DLD1 (cell line): ENCODE data around the gene SLC35F5.
"Not testable (repeated sequence)": the region's sequence is repeated elsewhere in the genome, so short reads cannot be mapped to it uniquely, and the experiment has no call there.

ENCODE experiments used
- in situ Hi-C: cut with HindIII; loops from 2 replicates; pipeline ENCODE4 v1.10.0; 2017; ENCODE audit warnings: low sequenced_read_pairs

The SLC35F5 gene, protein sequence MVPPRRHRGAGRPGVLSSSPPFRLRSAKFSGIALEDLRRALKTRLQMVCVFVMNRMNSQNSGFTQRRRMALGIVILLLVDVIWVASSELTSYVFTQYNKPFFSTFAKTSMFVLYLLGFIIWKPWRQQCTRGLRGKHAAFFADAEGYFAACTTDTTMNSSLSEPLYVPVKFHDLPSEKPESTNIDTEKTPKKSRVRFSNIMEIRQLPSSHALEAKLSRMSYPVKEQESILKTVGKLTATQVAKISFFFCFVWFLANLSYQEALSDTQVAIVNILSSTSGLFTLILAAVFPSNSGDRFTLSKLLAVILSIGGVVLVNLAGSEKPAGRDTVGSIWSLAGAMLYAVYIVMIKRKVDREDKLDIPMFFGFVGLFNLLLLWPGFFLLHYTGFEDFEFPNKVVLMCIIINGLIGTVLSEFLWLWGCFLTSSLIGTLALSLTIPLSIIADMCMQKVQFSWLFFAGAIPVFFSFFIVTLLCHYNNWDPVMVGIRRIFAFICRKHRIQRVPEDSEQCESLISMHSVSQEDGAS

DNA sequence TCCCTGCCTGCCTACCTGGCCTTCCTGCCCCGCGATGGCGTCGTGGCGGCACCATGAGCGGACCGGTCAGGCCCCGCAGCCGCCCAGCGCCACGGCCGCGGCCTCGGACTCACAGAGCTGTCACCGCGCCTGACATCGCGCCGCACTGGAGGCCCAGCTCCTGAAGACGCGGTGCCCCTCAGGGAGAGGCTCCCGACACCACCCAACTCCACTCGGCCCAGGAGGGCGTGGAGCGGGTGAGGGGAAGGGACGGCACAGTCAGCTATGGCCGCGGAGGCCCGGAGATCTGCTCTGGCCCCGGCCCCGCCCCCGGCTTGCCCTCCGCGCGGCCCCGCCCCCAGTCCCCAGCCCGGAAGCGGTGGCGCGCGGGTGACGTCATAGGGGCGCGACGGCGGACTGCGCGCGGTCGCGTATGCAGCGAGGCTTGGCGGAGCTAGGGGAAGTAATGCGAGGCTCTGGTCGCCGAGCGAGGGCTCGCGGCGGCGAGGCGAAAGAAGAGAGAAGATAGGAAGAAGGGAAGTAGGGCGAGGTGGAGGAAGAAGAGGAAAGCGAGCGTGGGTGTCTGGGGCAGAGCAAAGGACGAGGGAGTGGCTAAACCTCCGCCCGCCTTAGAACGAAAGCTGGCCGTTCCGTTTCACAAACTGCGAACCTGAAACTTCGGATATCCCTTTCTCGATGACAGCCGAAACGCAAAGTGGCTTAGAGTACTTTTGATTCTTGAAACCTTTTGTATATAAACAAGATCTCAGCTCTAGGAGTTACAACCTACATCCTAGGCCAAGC lies at the start of gene SLC35F5:
Gene SLC35F5 (minus strand): TSS at position 288 of the 783 bp plus-strand sequence. CDS start 233 bp downstream, at position 55.
- in situ Hi-C loops, result no loop called here

DNA sequence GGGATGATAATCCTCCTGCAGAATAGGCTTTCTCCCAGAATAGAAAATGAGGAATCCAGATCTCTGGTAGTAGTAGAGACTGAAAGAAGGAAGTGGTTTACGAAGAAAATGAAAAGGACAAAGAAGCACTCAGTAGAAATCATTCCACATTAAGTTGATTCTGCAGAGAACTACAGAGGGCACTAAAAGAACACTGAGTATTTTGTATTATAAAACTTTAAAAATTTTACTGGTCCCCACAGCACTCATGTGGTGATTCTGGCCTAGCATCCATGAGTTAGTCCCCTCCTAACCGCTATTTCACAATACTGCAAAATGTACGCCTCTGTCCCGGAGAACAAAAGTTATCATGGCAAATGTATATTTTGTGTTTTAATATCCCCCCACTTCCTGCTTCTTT lies 42.9 kb upstream of the SLC35F5 start:
- in situ Hi-C loops, result no loop called here

DNA sequence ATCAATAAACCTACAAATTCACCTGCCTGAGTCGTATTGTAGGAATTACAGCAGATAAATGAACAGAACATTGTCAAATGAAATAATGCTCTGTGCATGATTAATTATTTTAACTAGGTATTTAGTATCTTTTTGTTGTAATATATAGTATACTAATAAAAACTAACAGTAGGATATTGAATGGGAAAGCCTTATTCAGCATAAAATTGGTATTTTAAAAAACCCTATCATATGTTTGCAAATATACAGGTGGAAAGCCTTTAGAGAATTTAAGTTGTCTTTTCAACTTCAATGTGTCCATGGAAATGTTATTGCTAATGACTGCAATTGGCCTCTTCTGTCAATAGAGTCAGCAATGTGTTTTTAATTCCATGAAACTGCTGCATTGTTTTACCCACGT lies 40.8 kb upstream of the SLC35F5 start:
- in situ Hi-C loops, result no loop called here

DNA sequence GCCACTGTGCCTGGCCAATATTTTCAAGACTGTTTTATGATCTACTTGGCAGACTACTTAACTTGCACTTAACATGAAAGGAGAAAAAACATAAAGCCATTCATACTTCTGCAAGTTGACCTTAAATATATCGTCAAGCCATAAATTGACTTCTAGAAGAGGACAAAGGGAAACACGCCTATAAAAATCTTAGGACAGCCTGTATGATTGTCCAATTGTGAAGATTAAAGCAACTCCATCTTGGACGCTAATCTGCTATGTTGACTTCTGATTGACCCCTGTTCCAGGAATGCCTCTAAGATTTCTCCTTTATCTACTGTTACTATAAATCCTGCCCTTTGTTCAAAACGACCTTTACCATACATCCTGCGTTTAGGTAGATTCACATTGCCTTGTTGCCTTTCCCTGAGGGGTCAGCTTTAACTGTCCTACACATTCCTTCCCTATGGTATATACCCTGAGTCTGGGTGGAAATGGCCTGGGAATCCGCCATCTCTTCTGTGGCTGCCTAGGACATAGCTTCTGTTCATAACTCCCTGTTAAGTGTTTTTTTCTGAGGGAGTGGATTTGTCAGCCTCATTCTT lies 40.2 kb upstream of the SLC35F5 start:
- in situ Hi-C loops, result no loop called here

DNA sequence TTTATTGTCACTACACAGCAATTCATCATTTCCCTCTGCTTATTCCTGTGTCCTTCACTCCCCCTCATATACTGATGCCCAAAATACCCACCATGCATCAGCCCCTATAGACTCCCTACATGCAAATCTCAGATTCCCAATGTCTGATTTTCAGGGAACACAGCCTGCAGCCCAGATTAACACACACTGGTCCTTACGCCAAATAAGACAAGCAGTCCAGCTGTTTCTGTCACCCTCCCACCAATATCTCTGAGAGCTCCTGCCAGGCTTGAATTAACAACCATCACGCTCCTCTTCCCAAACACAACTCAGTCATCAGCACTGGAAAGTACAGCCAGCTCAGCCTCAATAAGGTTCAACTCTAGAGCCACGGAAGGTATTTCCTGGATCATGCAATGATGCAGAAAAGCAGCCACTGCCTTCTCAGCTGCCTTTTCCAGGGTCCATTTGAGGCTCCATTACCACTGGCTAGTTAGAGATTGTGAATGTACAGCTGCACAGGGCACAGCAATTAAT lies 39.0 kb upstream of the SLC35F5 start:
- in situ Hi-C loops, result no loop called here

DNA sequence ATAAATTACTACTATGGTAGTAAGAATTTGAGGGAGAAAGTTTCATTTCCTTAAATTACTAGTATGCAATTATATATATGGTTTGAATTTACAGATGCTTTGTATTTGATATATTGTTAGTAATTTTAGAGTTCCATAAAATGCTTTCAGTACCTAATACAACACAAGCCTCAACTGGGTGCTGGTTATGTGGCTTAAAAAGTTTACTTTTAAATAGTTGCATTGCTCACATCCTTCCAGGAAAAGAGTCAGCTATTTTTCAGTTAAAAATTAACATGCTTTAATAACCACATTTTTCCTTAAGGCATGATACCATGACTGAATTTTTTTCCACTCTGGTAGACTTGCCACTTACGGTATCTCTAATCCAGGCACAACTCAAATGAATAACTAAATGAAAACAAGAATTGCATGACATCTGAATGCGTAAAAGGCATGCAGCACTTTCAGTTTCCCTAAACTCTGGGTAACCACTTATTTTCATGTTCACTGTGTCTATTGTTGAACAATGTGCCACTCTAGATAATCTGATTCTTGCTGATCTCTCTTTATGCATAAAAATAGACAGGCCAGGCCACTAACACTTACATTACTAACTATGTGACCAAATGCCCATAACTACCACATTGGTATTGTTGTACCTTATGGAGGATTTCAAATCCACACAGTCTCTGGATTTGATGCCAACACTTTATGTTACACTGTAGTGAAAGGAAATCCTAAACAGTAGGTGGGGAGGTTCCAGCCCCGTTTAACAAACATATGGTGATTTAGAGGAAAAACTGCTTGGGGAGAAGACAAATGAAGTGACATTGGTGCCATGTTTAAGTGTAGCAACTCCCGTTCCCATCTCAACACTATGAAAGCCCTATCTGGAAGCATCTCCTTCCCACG lies 35.5 kb upstream of the SLC35F5 start:
- in situ Hi-C loops, result no loop called here

DNA sequence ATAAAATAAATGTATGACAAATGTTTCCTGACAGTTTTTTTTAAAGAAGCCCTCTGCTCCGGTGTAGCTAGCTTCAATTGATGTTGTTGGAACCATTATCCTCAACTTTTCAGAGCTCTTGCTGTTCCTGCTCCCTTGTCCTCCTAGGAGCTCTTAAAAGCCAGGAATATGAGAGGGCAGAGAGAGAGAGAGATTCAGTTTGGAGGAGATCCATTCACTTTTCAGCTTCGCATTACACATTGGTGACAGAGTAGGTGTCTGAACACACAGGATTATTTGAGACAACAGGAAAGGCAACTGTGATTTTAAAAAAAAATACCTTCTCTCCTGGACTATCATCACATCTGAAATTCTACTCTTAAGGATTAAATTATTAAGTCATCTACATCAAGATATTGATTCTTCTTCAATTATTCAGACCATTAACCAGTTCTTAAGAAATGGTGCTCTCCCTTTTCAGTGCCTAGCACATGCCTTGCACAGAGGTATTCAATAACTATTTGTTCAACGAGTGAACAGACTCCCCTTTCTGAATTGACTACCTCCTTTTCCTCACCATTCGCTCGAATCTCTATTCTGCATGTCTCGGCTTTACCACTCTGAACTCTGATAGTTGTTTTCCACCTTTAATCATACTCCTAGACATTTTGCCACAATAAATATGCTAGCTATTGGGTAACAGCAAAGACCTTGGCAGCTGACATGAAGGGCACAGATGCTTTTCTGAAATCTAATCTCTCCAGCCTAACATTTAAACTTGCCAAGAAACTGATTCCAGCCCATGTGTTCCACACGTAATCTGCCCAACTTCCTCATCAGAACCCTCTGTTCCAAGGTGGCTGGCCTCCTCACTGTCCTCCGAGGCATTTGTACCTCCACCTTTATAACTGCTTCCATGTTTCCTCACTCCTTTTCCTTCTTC lies 28.6 kb upstream of the SLC35F5 start:
- in situ Hi-C loops, result no loop called here

DNA sequence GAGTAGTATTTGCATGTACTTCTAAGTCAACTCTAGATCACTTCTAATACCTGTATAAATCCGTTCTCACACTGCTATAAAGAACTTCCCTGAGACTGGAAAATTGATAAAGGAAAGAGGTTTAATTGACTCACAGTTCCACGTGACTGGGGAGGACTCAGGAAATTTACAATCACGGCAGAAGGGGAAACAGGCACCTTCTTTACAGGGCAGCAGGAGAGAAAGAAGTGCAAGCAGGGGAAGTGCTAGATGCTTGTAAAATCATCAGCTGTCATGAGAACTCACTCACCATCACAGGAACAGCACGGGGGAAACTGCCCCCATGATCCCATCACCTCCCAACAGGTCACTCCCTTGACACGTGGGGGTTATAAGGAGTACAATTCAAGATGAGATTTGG lies 24.0 kb upstream of the SLC35F5 start:
- in situ Hi-C loops, result no loop called here

DNA sequence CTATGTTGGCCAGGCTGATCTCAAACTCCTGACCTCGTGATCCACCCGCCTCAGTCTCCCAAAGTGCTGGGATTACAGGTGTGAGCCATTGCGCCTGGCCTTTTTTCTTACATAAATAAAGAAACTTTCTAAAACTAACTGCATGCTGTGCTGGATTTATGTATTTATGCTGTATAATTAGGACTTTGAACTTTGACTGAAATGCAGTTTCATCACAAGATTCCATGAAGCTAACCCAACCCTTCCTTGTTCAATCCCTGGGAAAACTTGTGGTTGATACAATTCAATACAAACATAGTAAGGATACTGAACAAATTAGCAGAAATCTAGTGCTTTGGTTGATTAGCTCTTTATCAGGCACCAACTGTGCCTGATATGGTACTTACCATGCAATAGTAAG lies 20.9 kb upstream of the SLC35F5 start:
- in situ Hi-C loops, result no loop called here

DNA sequence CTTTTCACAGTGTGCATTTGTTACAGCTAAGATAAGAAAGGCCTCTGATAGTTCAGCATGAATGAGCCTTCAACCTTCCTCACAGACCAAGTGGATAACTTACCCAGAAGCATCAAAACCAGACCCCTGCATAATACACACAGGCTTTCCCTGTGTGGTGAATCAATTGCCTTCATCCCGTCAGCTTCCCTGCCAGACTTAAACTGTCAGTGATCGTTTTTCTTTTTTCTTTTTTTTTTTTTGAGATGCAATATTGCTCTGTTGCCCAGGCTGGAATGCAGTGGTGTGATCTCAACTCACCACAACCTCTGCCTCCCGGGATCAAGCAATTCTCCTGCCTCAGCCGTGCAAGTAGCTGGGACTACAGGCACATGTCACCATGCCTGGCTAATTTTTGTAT lies 20.5 kb upstream of the SLC35F5 start:
- in situ Hi-C loops, result no loop called here

DNA sequence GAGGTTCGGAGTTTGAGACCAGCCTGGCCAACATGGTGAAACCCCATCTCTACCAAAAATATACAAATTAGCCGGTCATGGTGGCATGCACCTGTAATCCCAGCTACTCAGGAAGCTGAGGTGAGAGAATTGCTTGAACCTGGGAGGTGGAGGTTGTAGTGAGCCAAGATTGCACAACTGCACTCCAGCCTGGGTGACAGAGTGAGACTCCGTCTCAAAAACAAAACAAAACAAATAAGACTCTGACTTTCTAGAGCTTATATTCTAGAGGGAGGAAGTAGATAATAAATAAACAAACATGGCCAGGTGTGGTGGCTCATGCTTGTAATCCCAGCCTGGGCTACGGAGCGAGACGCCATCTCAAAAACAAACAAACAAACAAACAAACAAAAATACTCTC lies 18.2 kb upstream of the SLC35F5 start:
- in situ Hi-C loops, result not testable (repeated sequence)

DNA sequence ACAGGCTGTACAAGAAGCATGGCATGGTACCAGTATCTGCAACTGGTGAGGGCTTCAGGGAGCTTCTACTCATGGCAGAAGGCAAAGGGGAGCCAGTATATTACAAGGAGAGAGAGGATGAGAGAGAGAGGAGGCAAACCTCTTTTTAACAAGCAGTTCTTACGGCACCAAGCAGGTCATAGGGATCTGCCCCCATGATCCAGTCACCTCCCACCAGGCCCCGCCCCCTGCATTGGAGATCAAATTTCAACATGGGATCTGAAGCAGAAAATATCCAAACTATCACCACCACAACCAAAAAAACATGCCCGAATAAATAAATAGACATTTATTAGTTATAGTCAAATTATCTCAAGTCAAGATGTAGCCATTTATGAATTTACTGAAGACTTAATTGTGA lies 14.5 kb upstream of the SLC35F5 start:
- in situ Hi-C loops, result no loop called here

DNA sequence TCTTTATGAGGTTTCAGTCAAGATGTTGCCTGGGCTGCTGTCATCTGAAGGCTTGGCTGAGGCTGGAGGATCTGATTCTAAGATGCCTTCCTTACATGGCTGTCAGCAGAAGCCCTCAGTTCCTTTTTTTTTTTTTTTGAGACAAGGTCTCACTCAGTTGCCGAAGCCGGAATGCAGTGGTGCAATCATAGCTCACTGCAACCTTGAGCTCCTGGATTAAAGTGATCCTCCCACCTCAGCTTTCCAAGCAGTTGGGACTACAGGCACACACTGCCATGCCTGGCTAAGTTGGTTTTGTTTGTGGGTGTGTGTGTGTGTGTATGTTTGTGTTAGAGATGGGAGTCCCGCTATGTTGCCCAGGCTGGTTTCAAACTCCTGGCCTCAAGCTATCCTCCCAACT lies 13.1 kb upstream of the SLC35F5 start:
- in situ Hi-C loops, result no loop called here

DNA sequence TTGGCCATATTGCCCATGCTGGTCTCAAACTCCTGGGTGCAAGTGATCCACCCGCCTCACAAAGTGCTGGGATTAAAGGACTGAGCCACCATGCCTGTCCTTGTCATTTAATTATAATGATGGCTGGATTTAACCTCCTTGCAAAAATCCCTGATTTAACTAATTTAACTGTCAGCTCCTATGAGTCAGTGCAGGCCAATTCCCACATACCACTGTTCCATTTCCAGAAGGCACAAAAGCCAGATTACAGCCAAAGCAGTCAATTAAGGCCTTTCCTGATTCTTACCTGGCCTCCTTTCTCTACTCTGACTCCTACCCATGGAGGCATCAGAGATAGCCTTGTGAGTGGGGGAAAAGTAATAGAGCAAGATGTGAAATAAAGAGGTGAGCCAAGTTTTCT lies 12.3 kb upstream of the SLC35F5 start:
- in situ Hi-C loops, result no loop called here

DNA sequence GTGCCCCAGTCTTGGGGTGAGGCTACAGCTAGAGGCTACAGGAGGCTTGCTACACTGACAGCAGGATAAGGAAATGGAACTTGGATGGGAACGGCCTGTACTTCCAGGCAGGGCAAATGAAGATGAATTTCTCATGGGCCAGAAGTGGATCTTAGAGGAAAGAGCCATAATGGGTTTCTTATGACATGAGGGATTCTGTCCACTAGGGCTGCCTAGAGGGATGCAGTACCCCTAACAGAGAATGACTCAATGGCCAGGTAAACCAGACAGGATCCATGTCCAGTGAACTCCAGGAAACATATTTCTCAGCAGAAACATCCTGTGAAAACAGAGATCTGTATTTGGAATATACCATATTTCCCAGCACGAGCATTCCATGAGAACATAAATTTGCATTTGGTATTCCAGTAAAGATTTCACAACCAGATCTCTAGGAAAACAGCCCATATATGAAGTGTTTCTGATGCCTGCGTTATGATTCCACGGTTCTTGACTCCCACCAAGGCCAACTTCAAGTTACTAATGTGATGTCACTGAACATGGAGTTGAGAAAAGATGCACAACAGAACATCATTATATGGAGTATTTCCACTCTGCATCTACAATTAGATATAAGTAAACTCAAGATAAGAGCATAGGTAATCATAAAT lies 11.5 kb upstream of the SLC35F5 start:
- in situ Hi-C loops, result no loop called here

DNA sequence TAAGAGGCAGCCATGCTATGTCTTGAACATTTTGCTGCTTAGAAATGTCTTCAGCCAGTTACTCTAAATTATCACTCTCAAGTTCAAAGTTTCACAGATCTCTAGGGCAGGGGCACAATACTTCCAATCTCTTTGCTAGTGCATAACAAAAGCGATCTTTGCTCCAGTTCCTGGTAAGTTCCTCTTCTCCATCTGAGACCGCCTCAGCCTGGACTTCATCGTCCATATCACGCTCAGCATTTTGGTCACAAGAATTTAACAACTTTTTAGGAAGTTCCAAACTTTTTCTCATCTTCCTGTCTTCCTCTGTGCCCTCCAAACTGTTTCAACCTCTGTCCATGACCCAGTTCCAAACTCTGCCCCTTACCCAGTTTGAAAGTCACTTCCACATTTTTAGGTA lies 8.8 kb upstream of the SLC35F5 start:
- in situ Hi-C loops, result no loop called here

DNA sequence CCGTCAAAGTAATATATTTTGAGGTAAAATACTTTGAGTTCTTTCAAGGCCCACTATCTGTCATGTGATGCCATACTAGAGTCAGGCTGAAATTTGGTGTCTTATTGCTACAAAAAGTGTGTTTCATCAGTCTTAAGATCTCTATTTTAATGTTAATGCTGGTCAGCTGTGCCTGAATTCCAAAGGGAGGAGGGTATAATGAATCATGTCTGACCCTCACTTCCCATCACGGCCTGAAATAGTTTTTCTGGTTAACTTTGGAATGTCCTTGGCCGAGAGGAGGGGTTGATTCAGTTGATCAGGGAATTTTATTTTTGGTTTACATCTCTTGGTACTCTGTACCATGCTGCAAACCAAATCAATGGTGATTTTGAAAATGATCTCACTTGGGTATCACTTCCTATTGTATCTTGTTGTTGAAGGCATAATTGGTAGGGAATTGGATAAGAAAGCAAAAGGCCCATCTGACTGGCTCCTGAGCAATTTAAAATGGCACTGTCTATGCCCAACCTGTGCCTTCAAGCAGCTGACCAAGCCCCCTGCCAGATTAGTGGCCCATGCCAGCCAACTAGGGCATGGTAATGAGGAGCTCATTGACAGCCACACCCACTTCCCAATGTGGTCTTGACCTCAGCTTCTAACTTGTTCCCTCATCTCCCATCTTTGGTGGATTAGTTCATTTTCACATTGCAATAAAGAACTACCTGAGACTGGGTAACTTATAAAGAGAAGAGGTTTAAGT lies 6.1 kb upstream of the SLC35F5 start:
- in situ Hi-C loops, result loop anchor here (5.0 kb wide), 1 partner anchor 125 kb away; no protein-coding TSS in a partner anchor

DNA sequence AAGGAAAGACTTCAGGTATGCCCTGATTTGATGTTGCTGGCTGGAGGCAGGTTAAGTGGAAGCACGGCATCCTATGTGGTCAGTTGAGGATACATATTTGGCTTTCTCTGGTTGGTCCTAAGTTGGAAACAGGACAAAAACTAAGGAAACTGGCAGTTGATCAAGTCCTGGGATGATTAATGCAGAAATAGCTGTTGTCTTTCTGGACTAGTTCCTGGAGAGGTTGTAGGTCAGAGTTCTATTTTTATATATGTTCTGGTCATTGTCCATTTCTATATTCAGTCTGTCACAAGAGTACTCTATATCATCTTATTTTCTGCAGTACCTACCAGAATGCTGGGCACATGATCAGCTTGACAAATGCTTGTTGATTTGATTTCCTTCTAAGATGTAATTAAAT lies 4.0 kb upstream of the SLC35F5 start:
- in situ Hi-C loops, result loop anchor here (5.0 kb wide), 1 partner anchor 127 kb away; no protein-coding TSS in a partner anchor
